ENCODE data around the gene MCF2L2.
"Not testable (repeated sequence)": the region's sequence is repeated elsewhere in the genome, so short reads cannot be mapped to it uniquely, and the experiment has no call there.

Gene MCF2L2

DNA sequence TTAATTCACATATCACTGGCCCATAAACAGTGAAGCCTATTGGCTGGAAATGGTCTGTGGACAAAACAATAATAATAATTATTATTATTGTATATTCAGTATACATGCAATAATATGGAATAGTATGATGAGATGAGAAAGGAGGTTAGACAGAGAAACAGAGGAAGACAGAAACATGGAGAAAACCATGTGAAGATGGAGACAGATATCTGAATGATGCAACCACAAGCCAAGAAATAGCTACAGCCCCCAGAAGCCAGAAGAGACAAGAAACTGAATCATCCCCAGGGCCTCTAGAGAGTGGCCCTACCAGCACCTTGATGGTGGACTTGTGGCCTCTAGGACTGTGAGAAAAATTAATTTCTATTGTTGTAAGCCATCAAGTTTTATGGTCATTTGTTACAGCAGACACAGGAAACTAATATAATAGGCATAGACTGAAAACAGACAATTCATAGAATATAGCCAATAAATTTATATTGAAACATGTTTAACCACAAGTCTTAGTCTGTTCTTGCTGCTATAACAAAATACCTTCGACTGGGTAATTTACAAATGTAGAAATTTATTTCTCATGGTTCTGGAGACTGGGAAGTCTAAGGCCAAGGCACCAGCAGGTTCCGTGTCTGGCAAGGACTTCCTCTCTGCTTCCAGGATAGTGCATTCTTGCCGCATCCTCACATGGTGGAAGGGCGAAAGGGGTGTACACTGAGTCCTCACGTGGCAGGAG, 31.6 kb downstream of the MCF2L2 start:
- no peak for DNase-seq (ENCODE audit: low spot score)

DNA sequence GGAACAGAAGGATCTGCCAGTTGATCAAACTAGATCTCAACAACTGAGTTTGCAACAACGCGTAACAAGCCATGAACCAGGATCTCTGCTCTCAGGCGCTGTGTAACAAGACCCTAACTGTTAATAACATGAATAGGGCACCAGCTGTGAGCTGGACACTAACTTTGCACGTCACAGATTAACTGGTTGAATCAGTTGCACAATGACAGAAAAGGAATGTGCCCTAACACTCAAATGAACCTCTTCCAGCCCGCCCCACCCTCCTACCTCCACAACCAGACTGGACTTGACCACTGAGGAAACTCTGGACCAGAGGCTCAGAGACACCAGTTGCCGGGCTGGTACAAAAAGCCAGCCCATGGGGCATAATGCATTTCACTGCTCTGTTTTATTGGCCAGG, 34.3 kb downstream of the MCF2L2 start:
- no peak for DNase-seq (ENCODE audit: low spot score)

DNA sequence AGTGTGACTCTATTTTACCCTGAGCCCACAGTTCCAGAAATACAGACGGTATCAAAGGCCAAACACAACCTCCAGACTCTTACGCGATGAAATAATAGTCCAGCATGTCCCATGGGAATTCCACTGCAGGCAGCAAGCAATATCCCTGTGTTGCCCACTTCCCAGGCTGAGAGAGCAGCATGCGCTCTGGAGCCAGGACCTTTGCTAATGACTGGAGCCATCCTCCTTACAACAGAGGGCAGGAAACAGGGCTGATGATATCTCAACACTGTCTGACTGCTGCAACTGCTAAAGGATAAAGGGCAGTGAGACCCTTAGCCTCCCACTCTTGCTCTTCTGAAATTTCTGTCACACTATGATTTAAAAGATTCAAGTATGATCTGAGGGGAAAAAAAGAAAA, 34.8 kb downstream of the MCF2L2 start:
- DNase-seq (ENCODE audit: low spot score), result no peak

GRCh38 chr3:183392186-183393034, 36.0 kb downstream of the MCF2L2 start:
- no peak for DNase-seq (ENCODE audit: low spot score)

DNA sequence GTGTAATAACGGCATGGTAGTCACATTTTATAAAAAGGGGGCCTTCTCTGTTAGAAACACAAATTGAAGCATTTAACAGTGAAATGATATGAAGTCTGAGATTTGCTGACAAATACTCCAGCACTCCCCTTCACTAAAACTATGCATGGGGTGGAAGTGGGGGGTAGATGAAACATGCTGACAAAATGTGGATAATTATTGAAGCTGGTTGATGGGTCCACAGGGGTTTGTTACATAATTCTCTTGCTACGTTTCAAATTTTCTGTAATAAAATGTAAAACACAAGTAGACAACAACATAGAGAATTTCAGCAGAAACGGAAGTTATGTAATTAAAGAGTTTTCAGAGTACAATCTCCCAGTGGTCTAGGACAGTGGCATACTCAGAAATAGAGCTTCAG, 37.0 kb downstream of the MCF2L2 start:
- DNase-seq (ENCODE audit: low spot score), result no peak

GRCh38 chr3:183390844-183391243, 37.6 kb downstream of the MCF2L2 start:
- no peak for DNase-seq (ENCODE audit: low spot score)

GRCh38 chr3:183388213-183388895, 40.1 kb downstream of the MCF2L2 start:
- DNase-seq (ENCODE audit: low spot score), result no peak

- DNase-seq (ENCODE audit: low spot score), result no peak
Measured at GRCh38 chr3:183387797-183388196, 40.6 kb downstream of the MCF2L2 start.

GRCh38 chr3:183386651-183387050, 41.8 kb downstream of the MCF2L2 start:
- no peak for DNase-seq (ENCODE audit: low spot score)

GRCh38 chr3:183385698-183386613, 42.5 kb downstream of the MCF2L2 start:
- peak; percentile 77 for DNase-seq (ENCODE audit: low spot score)

GRCh38 chr3:183381673-183382072, 46.7 kb downstream of the MCF2L2 start:
- no peak for DNase-seq (ENCODE audit: low spot score)

DNA sequence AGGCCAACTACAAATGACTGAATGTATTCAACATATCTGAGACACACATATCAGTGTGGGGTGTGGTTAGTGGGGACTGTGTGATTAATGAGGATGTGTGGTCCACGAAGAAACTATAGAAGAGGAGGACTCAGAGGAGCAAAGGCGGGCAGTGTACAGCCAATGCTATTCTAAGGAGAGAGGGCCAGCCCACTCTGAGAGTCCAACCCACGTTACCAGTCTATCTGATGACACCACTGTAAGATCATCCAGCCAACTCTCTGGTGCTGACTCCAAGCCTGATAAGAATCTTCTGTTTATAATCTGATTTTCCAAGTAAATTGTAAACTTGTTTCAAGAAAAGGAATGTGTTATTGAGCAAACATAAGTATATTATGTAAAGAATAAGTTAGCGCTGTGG, 47.2 kb downstream of the MCF2L2 start:
- peak; percentile 17 for DNase-seq (ENCODE audit: low spot score)

DNA sequence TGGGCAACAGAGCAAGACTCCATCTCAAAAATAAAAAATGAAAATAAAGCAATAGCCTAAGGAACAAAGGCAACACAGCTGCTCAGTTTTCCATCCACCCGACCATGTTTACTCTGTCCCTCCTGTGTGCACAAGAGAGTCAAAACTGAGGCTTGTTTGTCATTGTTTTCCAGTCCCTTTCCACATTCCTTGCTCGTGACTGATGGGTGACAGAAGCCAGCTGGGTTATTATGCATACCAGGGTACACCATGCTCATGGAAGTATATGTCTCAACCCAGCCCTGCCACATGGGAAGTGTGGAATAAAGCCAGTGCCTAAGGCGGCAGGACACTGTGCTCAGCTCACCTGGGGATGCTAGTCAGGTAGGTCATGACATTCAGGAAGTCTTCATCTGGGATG, 49.5 kb downstream of the MCF2L2 start:
- no peak for DNase-seq (ENCODE audit: low spot score)

- DNase-seq (ENCODE audit: low spot score), result no peak
Measured at GRCh38 chr3:183378545-183378944, 49.9 kb downstream of the MCF2L2 start.

DNA sequence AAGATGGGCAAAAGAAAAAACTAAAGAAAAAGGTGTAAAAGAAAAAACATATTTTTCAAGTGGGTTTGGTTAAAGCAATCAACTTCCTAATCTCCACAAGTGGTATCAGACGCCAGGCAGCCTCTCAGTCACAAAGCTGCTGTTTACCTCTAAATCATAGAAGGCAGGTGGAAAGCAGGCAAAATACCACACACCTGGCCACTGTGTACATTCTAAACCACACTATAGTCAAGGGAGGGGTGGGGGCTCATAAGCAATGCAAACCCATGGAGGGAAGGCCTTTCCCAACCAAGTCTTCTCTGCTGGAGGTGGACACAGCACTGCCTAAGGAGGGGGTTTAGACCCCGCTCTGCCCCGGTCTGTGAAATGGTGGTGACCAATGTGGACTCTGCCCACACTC, 50.4 kb downstream of the MCF2L2 start:
- DNase-seq (ENCODE audit: low spot score), result no peak

GRCh38 chr3:183377307-183377959, 51.0 kb downstream of the MCF2L2 start:
- no peak for DNase-seq (ENCODE audit: low spot score)

DNA sequence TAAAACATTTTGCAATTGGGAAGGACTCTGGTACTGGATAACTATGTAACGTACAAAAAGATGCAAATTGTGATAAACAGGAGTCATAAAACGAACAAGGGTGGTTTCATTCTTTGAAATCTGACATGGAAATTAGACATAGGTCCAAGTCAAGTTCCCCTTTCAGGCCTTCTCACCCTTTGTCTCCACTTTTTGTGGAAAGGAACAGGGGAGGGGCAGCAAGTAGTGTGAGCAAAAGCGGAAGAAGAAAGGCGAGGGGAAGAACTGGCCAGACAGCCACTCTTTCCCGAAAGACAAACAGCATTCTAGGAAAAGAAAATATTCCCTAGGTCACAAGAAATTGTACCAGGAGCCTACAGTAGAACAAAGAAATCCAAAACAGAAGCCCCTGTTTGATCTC, 52.6 kb downstream of the MCF2L2 start:
- no peak for DNase-seq (ENCODE audit: low spot score)

DNA sequence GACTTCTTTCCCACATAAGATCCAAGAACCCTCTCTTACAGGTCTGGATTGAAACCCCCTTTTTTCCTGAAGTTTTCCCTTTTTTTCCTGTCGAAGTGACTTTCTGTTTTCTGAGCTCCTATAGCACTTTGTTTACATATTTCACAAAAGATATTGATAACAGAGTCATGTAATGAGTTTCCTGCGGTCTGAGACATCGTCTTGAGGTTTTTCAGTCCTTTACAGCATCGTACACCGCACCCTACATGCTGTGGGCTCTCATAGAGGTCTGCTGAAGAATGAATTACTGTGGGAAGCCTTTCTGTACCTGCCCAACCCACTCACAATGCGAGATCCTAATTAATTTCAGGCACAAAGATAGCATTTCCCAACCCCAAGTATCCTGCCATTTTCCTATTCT, 53.1 kb downstream of the MCF2L2 start:
- DNase-seq (ENCODE audit: low spot score), result no peak

- no peak for DNase-seq (ENCODE audit: low spot score)
Measured at GRCh38 chr3:183372911-183373310, 55.5 kb downstream of the MCF2L2 start.

- not testable (repeated sequence) for DNase-seq (ENCODE audit: low spot score)
Measured at GRCh38 chr3:183371600-183371968, 56.8 kb downstream of the MCF2L2 start.

- DNase-seq (ENCODE audit: low spot score), result peak; percentile 12
Measured at GRCh38 chr3:183370391-183370790, 58.0 kb downstream of the MCF2L2 start.
